IMR-90 (cell line): ENCODE results near the gene KCNMB1. TPM values are rescaled to one million over a fixed set of nuclear protein-coding genes. Genes with fewer than 3 reads are reported as not detected.

Experiments used
- ATAC-seq: fragments of 200-7000 bp; cut with Tn5 transposase; 2 replicates; pipeline ENCODE4 v1.9.1; 2020; ENCODE audit warnings: low read depth, mild to moderate bottlenecking, moderate library complexity
- BruUV-seq: library from RNA; stranded (reverse); fragments of 400-500 nt; replicated peaks from 2 replicates; lab custom pipeline; 2021; lab: Mats Ljungman, UMichigan
- CTCF ChIA-PET: fragments of 300-600 bp; formaldehyde crosslinking; extraction: SDS; loops from one replicate; lab custom pipeline; 2021; ENCODE audit warnings: antibody characterized with exemption; lab: Yijun Ruan, JAX
- POLR2A ChIA-PET: fragments of 300-600 bp; sonication (Branson Sonifier 250); formaldehyde crosslinking; loops from one replicate; lab custom pipeline; 2022; ENCODE audit warnings: antibody characterized with exemption; ENCODE audit not compliant: unreplicated experiment; lab: Charles Lee
- DNase-seq: peaks from one replicate; pipeline ENCODE4 v3.0.0; 2013
- H2AFZ ChIP-seq: replicated peaks from 2 replicates; pipeline ENCODE3; 2013; ENCODE audit warnings: low read length, mild to moderate bottlenecking; ENCODE audit not compliant: poor library complexity
- H2AK5ac ChIP-seq: 2 replicates; pipeline ENCODE4 v1.6.1; 2013; ENCODE audit warnings: low read depth, low read length, inconsistent platforms
- H2AK9ac ChIP-seq: replicated peaks from 2 replicates; pipeline ENCODE3; 2013; ENCODE audit warnings: mild to moderate bottlenecking, low read depth, low read length, moderate library complexity; ENCODE audit not compliant: poor library complexity
- H2BK120ac ChIP-seq: 2 replicates; pipeline ENCODE4 v1.6.1; 2013; ENCODE audit warnings: low read depth, low read length, inconsistent platforms
- H2BK15ac ChIP-seq: 3 replicates; pipeline ENCODE4 v1.6.1; 2013; ENCODE audit warnings: low read depth, low read length, inconsistent platforms
- H2BK20ac ChIP-seq: 2 replicates; pipeline ENCODE4 v1.6.1; 2013; ENCODE audit warnings: low read depth, mild to moderate bottlenecking, inconsistent platforms, low read length, moderate library complexity
- H2BK5ac ChIP-seq: 2 replicates; pipeline ENCODE4 v1.6.1; 2013; ENCODE audit warnings: mild to moderate bottlenecking, low read depth, low read length, inconsistent platforms; ENCODE audit not compliant: poor library complexity, severe bottlenecking
- H3K14ac ChIP-seq: replicated peaks from 2 replicates; pipeline ENCODE4 v1.6.1; 2013; ENCODE audit warnings: low read depth, low read length, inconsistent platforms
- H3K18ac ChIP-seq: 2 replicates; pipeline ENCODE4 v1.6.1; 2013; ENCODE audit warnings: low read depth, low read length, control low read depth
- H3K23ac ChIP-seq: 2 replicates; pipeline ENCODE4 v1.6.1; 2013; ENCODE audit warnings: low read depth, low read length, inconsistent platforms
- H3K27ac ChIP-seq: 2 replicates; pipeline ENCODE4 v1.5.1; 2013; ENCODE audit warnings: mild to moderate bottlenecking, control low read depth, low read length; ENCODE audit not compliant: insufficient read depth
- H3K27me3 ChIP-seq: 2 replicates; pipeline ENCODE4 v1.6.1; 2013; ENCODE audit warnings: low read length; ENCODE audit not compliant: control insufficient read depth, insufficient read depth
- H3K36me3 ChIP-seq: 2 replicates; pipeline ENCODE4 v1.6.1; 2013; ENCODE audit warnings: low read length, mixed read lengths; ENCODE audit not compliant: control insufficient read depth, insufficient read depth
- H3K4ac ChIP-seq: 2 replicates; pipeline ENCODE4 v1.6.1; 2013; ENCODE audit warnings: low read depth, low read length, inconsistent platforms
- H3K4me1 ChIP-seq: 2 replicates; pipeline ENCODE4 v1.6.1; 2013; ENCODE audit warnings: low read length, mixed read lengths; ENCODE audit not compliant: control insufficient read depth, insufficient read depth
- H3K4me2 ChIP-seq: 2 replicates; pipeline ENCODE4 v1.6.1; 2013; ENCODE audit warnings: low read depth, mild to moderate bottlenecking, control low read depth, low read length, moderate library complexity
- H3K4me3 ChIP-seq: 2 replicates; pipeline ENCODE4 v1.5.1; 2013; ENCODE audit warnings: low read depth, mild to moderate bottlenecking, control low read depth, low read length, moderate library complexity; ENCODE audit not compliant: insufficient read depth
- H3K56ac ChIP-seq: 2 replicates; pipeline ENCODE4 v1.6.1; 2013; ENCODE audit warnings: low read length, inconsistent platforms; ENCODE audit not compliant: insufficient read depth; ENCODE audit errors: extremely low read depth
- H3K79me1 ChIP-seq, 2 experiments: 2 replicates each; pipeline ENCODE4 v1.6.1; 2013; ENCODE audit warnings: low read length in 2 of 2, inconsistent platforms in 1 of 2, low read depth in 1 of 2
- H3K9ac ChIP-seq: 2 replicates; pipeline ENCODE4 v1.6.1; 2013; ENCODE audit warnings: low read depth, low read length, control low read depth
- H3K9me1 ChIP-seq: 2 replicates; pipeline ENCODE4 v1.6.1; 2013; ENCODE audit warnings: low read length, inconsistent platforms; ENCODE audit not compliant: insufficient read depth
- H3K9me3 ChIP-seq: 2 replicates; pipeline ENCODE4 v1.6.1; 2013; ENCODE audit warnings: low read length; ENCODE audit not compliant: control insufficient read depth, insufficient read depth
- H4K20me1 ChIP-seq: 2 replicates; pipeline ENCODE4 v1.6.1; 2013; ENCODE audit warnings: low read length, inconsistent platforms; ENCODE audit not compliant: insufficient read depth
- H4K5ac ChIP-seq: 2 replicates; pipeline ENCODE4 v1.6.1; 2013; ENCODE audit warnings: mild to moderate bottlenecking, low read depth, low read length, control low read depth
- H4K8ac ChIP-seq, 2 experiments: 2 replicates each; pipeline ENCODE4 v1.6.1; 2013; ENCODE audit warnings: low read depth in 2 of 2, low read length in 2 of 2, control low read depth in 1 of 2, inconsistent platforms in 1 of 2
- H4K91ac ChIP-seq: 2 replicates; pipeline ENCODE4 v1.6.1; 2013; ENCODE audit warnings: low read depth, low read length, inconsistent platforms; ENCODE audit not compliant: insufficient read depth
- CEBPB ChIP-seq: IDR thresholded peaks from 2 replicates; pipeline ENCODE4 v1.6.1; 2012; ENCODE audit warnings: low read depth, low read length, improper control_type of control experiment
- FOS ChIP-seq: fragments of 150-350 bp; IDR thresholded peaks from 2 replicates; pipeline ENCODE4 v1.6.1; 2016; ENCODE audit warnings: low read depth, low read length
- MAFK ChIP-seq: IDR thresholded peaks from 2 replicates; pipeline ENCODE4 v1.6.1; 2012; ENCODE audit warnings: low read depth, low read length, improper control_type of control experiment
- MXI1 ChIP-seq: IDR thresholded peaks from 2 replicates; pipeline ENCODE4 v1.6.1; 2012; ENCODE audit warnings: low read depth, mild to moderate bottlenecking, low read length, moderate library complexity, borderline replicate concordance
- NFE2L2 ChIP-seq: fragments of 150-350 bp; IDR thresholded peaks from 2 replicates; pipeline ENCODE4 v1.6.1; 2016; ENCODE audit warnings: low read depth, mild to moderate bottlenecking, low read length
- RAD21 ChIP-seq: IDR thresholded peaks from 2 replicates; pipeline ENCODE4 v1.6.1; 2012; ENCODE audit warnings: low read length, improper control_type of control experiment
- RCOR1 ChIP-seq: IDR thresholded peaks from 2 replicates; pipeline ENCODE4 v1.6.1; 2012; ENCODE audit warnings: mild to moderate bottlenecking, low read length, improper control_type of control experiment; ENCODE audit not compliant: insufficient replicate concordance
- SMC3 ChIP-seq: fragments of 150-350 bp; IDR thresholded peaks from 2 replicates; pipeline ENCODE4 v1.6.1; 2016; ENCODE audit warnings: low read depth, mild to moderate bottlenecking, antibody characterized with exemption, low read length, moderate library complexity
- WGBS, 2 experiments: methylation state at CpG; one replicate each; pipeline versions ENCODE4 v1.1.5 to v1.1.7; 2013; ENCODE audit warnings: missing lambda C conversion rate in 2 of 2; ENCODE audit not compliant: insufficient read length in 1 of 2; ENCODE audit errors: extremely low coverage in 2 of 2; 5-methylcytosine and 5-hydroxymethylcytosine counted together
- dilution Hi-C: fragments of 300-500 bp; cut with HindIII; formaldehyde crosslinking; loops from one replicate; pipeline ENCODE4 v1.14.3; 2018; ENCODE audit warnings: low sequenced_read_pairs; ENCODE audit not compliant: unreplicated experiment
- in situ Hi-C: fragments of 300-500 bp; cut with MboI; formaldehyde crosslinking; loops from 3 replicates; pipeline ENCODE4 v1.14.3; 2019; ENCODE audit warnings: low sequenced_read_pairs, inconsistent platforms, mixed read lengths
- intact Hi-C: fragments of 100-400 bp; cut with micrococcal nuclease; formaldehyde crosslinking; loops from 2 replicates; pipeline ENCODE4 v1.10.0; 2022
- polyA plus RNA-seq, 3 experiments: library from polyadenylated mRNA; depleted of rRNA; stranded (reverse); fragments of >200 nt; gene quantifications; 2 replicates each; pipeline ENCODE4 v1.2.3, GENCODE V29; 2012; ENCODE audit warnings: low replicate concordance in 1 of 3
- total RNA-seq: library from RNA; depleted of rRNA; stranded (reverse); fragments of >200 nt; gene quantifications from 2 replicates; pipeline ENCODE4 v1.2.3, GENCODE V29; 2012

The KCNMB1 gene
- total and polyA plus RNA-seq, 2 of the 4 experiments (the other 2 are of a cell fraction) = not detected

DNA sequence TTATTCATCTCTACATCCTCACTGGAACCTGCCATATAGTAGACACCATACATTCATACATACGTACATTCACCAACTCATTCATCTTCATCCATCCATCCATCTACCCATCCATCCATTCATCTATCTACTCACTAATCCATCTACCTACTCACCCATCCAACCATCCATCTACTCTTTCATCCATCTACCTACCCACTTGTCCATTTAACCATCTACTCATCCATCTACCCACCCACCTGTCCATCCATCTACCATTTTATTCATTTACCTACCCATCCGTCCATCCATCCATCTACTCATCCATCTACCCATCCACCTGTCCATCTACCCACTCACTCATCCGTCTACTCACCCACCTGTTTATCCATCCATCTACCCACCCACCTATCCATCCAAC, 59.6 kb downstream of the KCNMB1 start:
- no peak overlapping the region for H2AK9ac ChIP-seq
- 33% methylated on average over 2 of the region's 3 CpGs; no CpG with 5 or more reads in 1 of the 2 experiments for WGBS, 2 experiments
- H3K4me1 ChIP-seq = no peaks in the 10 kb centered on the region
- H3K4me3 ChIP-seq = no peak overlapping the region
- H3K27ac ChIP-seq = no peak overlapping the region
- no peak overlapping the region for H2BK15ac ChIP-seq
- DNase-seq (no peak), ATAC-seq (no peak)
- H4K5ac ChIP-seq = no peak overlapping the region
- H3K56ac ChIP-seq = no peak overlapping the region
- POLR2A ChIA-PET = no interaction called here
- H3K4ac ChIP-seq = no peak overlapping the region
- H3K9me1 ChIP-seq = no peaks in the 10 kb centered on the region
- H3K27me3 ChIP-seq = no peaks in the 10 kb centered on the region
- no peaks in the 10 kb centered on the region for H4K20me1 ChIP-seq
- H4K8ac ChIP-seq = no peak overlapping the region
- no peak overlapping the region for H2AFZ ChIP-seq
- H3K4me2 ChIP-seq = no peak overlapping the region
- H2BK20ac ChIP-seq = no peak overlapping the region
- in situ Hi-C loops = no loop called here
- H4K91ac ChIP-seq = no peak overlapping the region
- no peaks in the 10 kb centered on the region for H3K36me3 ChIP-seq
- no peak overlapping the region for H3K14ac ChIP-seq
- no peak overlapping the region for H3K9ac ChIP-seq
- TF ChIP-seq NFE2L2 (no peak), RAD21 (no peak), RCOR1 (no peak), CEBPB (no peak), FOS (no peak), SMC3 (no peak), MXI1 (no peak), MAFK (no peak)
- H2BK5ac ChIP-seq = peak overlapping the region; percentile 56
- no peaks in the 10 kb centered on the region for H3K79me1 ChIP-seq
- H3K9me3 ChIP-seq = no peaks in the 10 kb centered on the region
- no peak overlapping the region for H2AK5ac ChIP-seq
- intact Hi-C loops = no loop called here
- H3K18ac ChIP-seq = no peak overlapping the region
- CTCF ChIA-PET = no interaction called here
- no TSS peak for BruUV-seq
- dilution Hi-C loops = no loop called here
- no peak overlapping the region for H3K23ac ChIP-seq
- H2BK120ac ChIP-seq = no peak overlapping the region
